Bronchial epithelial cell (primary cell): ENCODE results near the gene GNG5. TPM values are rescaled to one million over a fixed set of nuclear protein-coding genes. Genes with fewer than 3 reads are reported as not detected.

Experiments used
- DNase-seq: peaks from one replicate; pipeline ENCODE4 v3.0.0-alpha.2; 2010; ENCODE audit warnings: low read depth
- FAIRE-seq: peaks from 2 replicates; lab custom pipeline; 2011; peaks lifted over from hg19 to GRCh38; lab: Jason Lieb, UNC
- H3K27me3 ChIP-seq: 2 replicates; pipeline ENCODE4 v1.5.1; 2011; ENCODE audit warnings: low read length; ENCODE audit not compliant: control insufficient read depth, insufficient read depth
- H3K36me3 ChIP-seq: 2 replicates; pipeline ENCODE4 v1.5.1; 2011; ENCODE audit warnings: low read length; ENCODE audit not compliant: control insufficient read depth, insufficient read depth
- H3K4me3 ChIP-seq: 2 replicates; pipeline ENCODE4 v1.5.1; 2011; ENCODE audit warnings: mild to moderate bottlenecking, low read depth, low read length, control low read depth
- CTCF ChIP-seq: IDR thresholded peaks from 2 replicates; pipeline ENCODE4 v1.5.1; 2011; ENCODE audit warnings: mild to moderate bottlenecking, moderate library complexity, low read length, control low read depth, inconsistent platforms; ENCODE audit not compliant: insufficient read depth, severe bottlenecking
- total RNA-seq: library from RNA; depleted of rRNA; stranded (reverse); fragments of >200 nt; gene quantifications from 2 replicates; pipeline ENCODE4 v1.2.1, GENCODE V29; 2014

The GNG5 gene
- total RNA-seq, 1 donor from 2014 or later = 8.4 TPM

- no peak for TF ChIP-seq CTCF
- no peak for DNase-seq
- no peaks in the 10 kb centered on the region for H3K27me3 ChIP-seq
- FAIRE-seq = no peak
- H3K4me3 ChIP-seq = no peak overlapping the region
- peaks cover 3% of the 10 kb centered on the region for H3K36me3 ChIP-seq
Measured at GRCh38 chr1:84480650-84481049, 25.7 kb downstream of the GNG5 start.

GRCh38 chr1:84479998-84480397 is 26.4 kb downstream of the GNG5 start:
- Histone ChIP-seq H3K36me3 (peaks cover 3% of the 10 kb centered on the region), H3K27me3 (no peaks in the 10 kb centered on the region), H3K4me3 (peak overlapping the region; percentile 65)
- no peak for FAIRE-seq
- no peak for DNase-seq
- no peak for TF ChIP-seq CTCF

- no peak for FAIRE-seq
- no peak for TF ChIP-seq CTCF
- H3K4me3 ChIP-seq = peak within 1 kb of the TSS; percentile 65
Measured at GRCh38 chr1:84478876-84479868, 27.2 kb downstream of the GNG5 start, which contains the start of gene RPF1. RPF1 (plus strand) TSS chr1:84479266; CDS start chr1:84479282, 16 bp downstream.

GRCh38 chr1:84476225-84476624 is 30.2 kb downstream of the GNG5 start:
- DNase-seq = no peak
- H3K27me3 ChIP-seq = no peaks in the 10 kb centered on the region
- no peak for TF ChIP-seq CTCF
- no peak for FAIRE-seq
- no peak overlapping the region for H3K4me3 ChIP-seq
- H3K36me3 ChIP-seq = peaks cover under 1% of the 10 kb centered on the region

More at GRCh38 chr1:84478876-84479868, 27.2 kb downstream of the GNG5 start, which contains the start of gene RPF1:
- peak; percentile 69 for DNase-seq
- H3K36me3 ChIP-seq = peaks cover 3% of the 10 kb centered on the region
- no peaks in the 10 kb centered on the region for H3K27me3 ChIP-seq

GRCh38 chr1:84467298-84467697 is 39.1 kb downstream of the GNG5 start:
- H3K36me3 ChIP-seq = no peaks in the 10 kb centered on the region
- DNase-seq (peak; percentile 52), FAIRE-seq (no peak)
- H3K4me3 ChIP-seq = no peak overlapping the region
- TF ChIP-seq CTCF = no peak
- no peaks in the 10 kb centered on the region for H3K27me3 ChIP-seq
